Stomach smooth muscle (tissue), 2 donors: ENCODE data around the gene CARMIL3.
"Not testable (repeated sequence)": the region's sequence is repeated elsewhere in the genome, so short reads cannot be mapped to it uniquely, and the experiment has no call there.

ENCODE experiments used
- H3K27ac ChIP-seq: one replicate; pipeline ENCODE4 v1.7.0; 2013; ENCODE audit warnings: mild to moderate bottlenecking, low read length, inconsistent platforms
- H3K27me3 ChIP-seq, 2 donors: one replicate each; pipeline ENCODE4 v1.7.0; 2013; ENCODE audit warnings: low read length in 2 of 2; ENCODE audit not compliant: insufficient read depth in 2 of 2, control insufficient read depth in 1 of 2
- H3K36me3 ChIP-seq, 2 donors: one replicate each; pipeline ENCODE4 v1.7.0; 2013; ENCODE audit warnings: low read length in 2 of 2; ENCODE audit not compliant: control insufficient read depth in 2 of 2, insufficient read depth in 2 of 2
- H3K4me1 ChIP-seq: one replicate; pipeline ENCODE4 v1.7.0; 2013; ENCODE audit warnings: low read length; ENCODE audit not compliant: control insufficient read depth, insufficient read depth
- H3K4me3 ChIP-seq, 2 donors: one replicate each; pipeline ENCODE4 v1.7.0; 2013; ENCODE audit warnings: low read length in 2 of 2
- H3K9ac ChIP-seq, 2 donors: one replicate each; pipeline ENCODE4 v1.7.0; 2013; ENCODE audit warnings: low read length in 2 of 2, mild to moderate bottlenecking in 1 of 2
- H3K9me3 ChIP-seq, 2 donors: one replicate each; pipeline ENCODE4 v1.7.0; 2013; ENCODE audit warnings: low read length in 2 of 2; ENCODE audit not compliant: control insufficient read depth in 2 of 2
- donor health status: healthy.
- donor health status: Pancreatic carcinoma.

The CARMIL3 gene

DNA sequence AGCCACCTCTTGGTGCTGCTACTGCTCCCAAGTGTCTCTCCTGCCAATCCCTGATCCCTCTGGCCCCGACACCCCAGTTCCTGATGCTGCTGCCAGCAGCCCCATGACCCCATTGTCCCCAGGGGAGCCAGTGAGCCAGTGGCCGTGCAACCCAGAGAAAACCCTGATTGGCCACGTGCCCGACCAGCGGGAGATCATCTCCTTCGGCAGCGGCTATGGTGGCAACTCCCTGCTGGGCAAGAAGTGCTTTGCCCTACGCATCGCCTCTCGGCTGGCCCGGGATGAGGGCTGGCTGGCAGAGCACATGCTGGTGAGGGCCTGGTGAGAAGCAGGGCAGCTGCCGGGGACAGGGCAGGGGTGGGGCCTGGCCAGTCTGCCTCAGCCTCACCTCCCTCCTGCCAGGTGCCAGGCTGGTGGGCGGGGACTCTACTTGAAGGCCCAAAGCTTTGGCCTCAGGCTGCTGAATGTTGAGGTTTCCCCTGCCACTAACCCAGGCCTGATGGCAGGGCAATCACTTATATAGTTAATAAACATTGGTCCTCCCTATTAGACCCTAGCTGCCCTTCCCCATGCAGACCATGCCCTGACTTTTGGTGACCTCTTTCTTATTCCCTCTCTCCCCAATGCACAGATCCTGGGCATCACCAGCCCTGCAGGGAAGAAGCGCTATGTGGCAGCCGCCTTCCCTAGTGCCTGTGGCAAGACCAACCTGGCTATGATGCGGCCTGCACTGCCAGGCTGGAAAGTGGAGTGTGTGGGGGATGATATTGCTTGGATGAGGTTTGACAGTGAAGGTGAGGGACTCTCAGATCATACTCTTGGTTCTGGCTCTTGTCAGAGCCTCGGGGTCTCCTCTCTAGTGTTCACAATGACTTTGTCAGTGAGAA lies 47.4 kb downstream of the CARMIL3 start:
- Histone ChIP-seq H3K4me1 (peaks cover 10% of the 10 kb centered on the region), H3K9ac (no peak overlapping the region), H3K36me3 (peaks cover 0 to 2% of the 10 kb centered on the region in 2 donors), H3K27ac (no peak overlapping the region), H3K4me3 (no peak overlapping the region), H3K9me3 (no peaks in the 10 kb centered on the region), H3K27me3 (no peaks in the 10 kb centered on the region)

GRCh38 chr14:24100197-24100981 lies 48.6 kb downstream of the CARMIL3 start:
- Histone ChIP-seq H3K9me3 (no peaks in the 10 kb centered on the region), H3K9ac (no peak overlapping the region), H3K4me3 (no peak overlapping the region), H3K36me3 (peaks cover 0 to 2% of the 10 kb centered on the region in 2 donors), H3K4me1 (peaks cover 1% of the 10 kb centered on the region), H3K27me3 (no peaks in the 10 kb centered on the region), H3K27ac (no peak overlapping the region)

DNA sequence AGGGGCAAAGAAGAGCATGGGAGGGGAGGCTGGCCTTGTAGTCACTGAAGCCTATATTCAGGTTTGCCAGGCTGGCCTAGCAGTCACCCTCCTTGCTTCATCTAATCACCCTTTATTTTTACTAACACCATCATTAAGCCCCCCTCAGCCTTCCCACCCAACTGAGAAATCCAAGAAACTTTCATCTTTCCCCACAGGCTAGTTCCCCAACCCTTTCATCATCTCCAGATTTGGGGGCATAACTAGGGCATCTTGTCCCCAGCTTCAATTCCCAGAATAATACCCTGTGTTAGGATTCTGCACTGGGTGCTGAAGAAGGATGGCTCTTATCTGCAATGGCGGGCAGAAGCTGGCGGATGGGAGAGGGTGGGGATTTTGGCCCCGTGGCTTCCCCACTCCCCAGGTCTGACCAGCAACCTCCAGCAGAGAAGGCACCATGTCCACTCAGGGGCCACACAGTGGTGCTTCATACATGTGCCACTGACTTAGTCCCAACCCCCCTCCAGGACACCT lies 49.2 kb downstream of the CARMIL3 start:
- no peak overlapping the region for H3K27ac ChIP-seq
- peaks cover 0 to 2% of the 10 kb centered on the region in 2 donors for H3K36me3 ChIP-seq
- no peak overlapping the region for H3K9ac ChIP-seq
- H3K4me1 ChIP-seq: no peaks in the 10 kb centered on the region
- H3K4me3 ChIP-seq: no peak overlapping the region
- H3K9me3 ChIP-seq: no peaks in the 10 kb centered on the region
- no peaks in the 10 kb centered on the region for H3K27me3 ChIP-seq

- Histone ChIP-seq H3K9me3 (no peaks in the 10 kb centered on the region), H3K27me3 (no peaks in the 10 kb centered on the region), H3K4me1 (no peaks in the 10 kb centered on the region), H3K9ac (no peak overlapping the region), H3K4me3 (no peak overlapping the region), H3K27ac (no peak overlapping the region), H3K36me3 (peaks cover 0 to 2% of the 10 kb centered on the region in 2 donors)
These were observed 50.7 kb downstream of the CARMIL3 start for GRCh38 chr14:24102357-24103048.

DNA sequence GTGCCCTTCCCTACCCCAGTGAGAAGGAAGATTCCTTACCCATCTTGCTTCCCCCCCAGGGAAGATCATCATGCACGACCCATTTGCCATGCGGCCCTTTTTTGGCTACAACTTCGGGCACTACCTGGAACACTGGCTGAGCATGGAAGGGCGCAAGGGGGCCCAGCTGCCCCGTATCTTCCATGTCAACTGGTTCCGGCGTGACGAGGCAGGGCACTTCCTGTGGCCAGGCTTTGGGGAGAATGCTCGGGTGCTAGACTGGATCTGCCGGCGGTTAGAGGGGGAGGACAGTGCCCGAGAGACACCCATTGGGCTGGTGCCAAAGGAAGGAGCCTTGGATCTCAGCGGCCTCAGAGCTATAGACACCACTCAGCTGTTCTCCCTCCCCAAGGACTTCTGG lies 51.6 kb downstream of the CARMIL3 start:
- Histone ChIP-seq H3K4me3 (no peak overlapping the region), H3K27me3 (no peaks in the 10 kb centered on the region), H3K9ac (no peak overlapping the region), H3K9me3 (no peaks in the 10 kb centered on the region), H3K27ac (no peak overlapping the region), H3K36me3 (peaks cover 0 to 2% of the 10 kb centered on the region in 2 donors), H3K4me1 (no peaks in the 10 kb centered on the region)

DNA sequence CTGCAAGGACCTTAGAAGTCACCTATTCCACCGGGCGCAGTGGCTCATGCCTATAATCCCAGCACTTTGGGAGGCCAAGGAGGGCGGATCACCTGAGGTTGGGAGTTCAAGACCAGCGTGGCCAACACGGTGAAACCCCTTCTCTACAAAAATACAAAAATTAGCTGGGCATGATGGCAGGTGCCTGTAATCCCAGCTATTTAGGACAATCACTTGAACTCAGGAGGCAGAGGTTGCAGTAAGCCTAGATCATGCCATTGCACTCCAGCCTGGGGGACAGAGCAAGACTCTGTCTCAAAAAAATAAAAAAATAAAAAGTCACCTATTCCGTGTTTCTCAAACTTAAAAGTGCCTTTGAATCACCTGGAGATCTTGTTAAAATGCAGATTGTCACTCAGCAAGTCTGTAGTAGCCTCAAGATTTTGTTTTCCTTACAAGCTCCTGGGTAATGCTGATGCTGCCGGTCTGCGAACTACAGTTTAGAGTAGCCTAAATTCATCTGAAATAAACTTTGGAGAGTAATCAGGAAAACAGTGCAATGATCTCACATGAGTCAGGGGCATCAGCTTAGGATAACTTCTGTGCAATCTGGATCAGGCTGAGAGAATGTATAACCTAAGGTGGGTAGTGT lies 53.9 kb downstream of the CARMIL3 start:
- not testable (repeated sequence) for H3K4me1 ChIP-seq, H3K27me3 ChIP-seq, H3K27ac ChIP-seq, H3K36me3 ChIP-seq, H3K4me3 ChIP-seq, H3K9me3 ChIP-seq, H3K9ac ChIP-seq

DNA sequence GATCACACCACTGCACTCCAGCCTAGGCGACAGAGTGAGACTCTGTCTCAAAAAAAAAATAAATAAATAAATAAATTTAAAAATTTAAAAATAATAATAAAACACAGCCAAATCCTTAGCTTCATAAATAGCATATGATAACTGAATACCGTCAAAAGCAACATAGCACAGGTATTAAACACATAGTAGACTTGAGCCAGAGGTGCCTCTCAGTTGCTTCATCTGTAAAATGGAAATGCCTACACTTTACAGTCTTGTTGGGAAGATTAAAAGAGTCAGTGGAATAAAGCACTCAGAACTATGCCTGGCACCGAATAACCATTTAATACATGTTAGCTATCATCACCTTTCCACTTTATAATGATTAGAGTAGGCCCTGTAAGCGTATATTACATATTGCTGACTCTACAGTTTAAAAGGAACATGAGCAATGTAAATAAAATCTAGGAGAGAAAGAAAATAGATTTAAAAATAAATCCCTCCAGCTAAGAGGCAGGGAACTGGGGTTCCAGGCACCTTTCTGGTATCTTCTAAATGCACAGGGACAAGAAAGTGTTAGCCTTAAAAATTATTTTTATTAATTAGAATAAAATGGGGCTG lies 55.0 kb downstream of the CARMIL3 start:
- Histone ChIP-seq H3K27ac (no peak overlapping the region), H3K9me3 (no peaks in the 10 kb centered on the region), H3K27me3 (no peaks in the 10 kb centered on the region), H3K9ac (no peak overlapping the region), H3K36me3 (no peaks in the 10 kb centered on the region), H3K4me1 (peaks cover 5% of the 10 kb centered on the region), H3K4me3 (no peak overlapping the region)

- H3K36me3 ChIP-seq: no peaks in the 10 kb centered on the region
- H3K4me3 ChIP-seq: no peak overlapping the region
- peaks cover 5% of the 10 kb centered on the region for H3K4me1 ChIP-seq
- H3K27ac ChIP-seq: no peak overlapping the region
- peak overlapping the region in 1 of 2 donors; percentile 21 for H3K9ac ChIP-seq
- no peaks in the 10 kb centered on the region for H3K27me3 ChIP-seq
- no peaks in the 10 kb centered on the region for H3K9me3 ChIP-seq
These were observed 56.6 kb downstream of the CARMIL3 start for GRCh38 chr14:24108336-24108874.

DNA sequence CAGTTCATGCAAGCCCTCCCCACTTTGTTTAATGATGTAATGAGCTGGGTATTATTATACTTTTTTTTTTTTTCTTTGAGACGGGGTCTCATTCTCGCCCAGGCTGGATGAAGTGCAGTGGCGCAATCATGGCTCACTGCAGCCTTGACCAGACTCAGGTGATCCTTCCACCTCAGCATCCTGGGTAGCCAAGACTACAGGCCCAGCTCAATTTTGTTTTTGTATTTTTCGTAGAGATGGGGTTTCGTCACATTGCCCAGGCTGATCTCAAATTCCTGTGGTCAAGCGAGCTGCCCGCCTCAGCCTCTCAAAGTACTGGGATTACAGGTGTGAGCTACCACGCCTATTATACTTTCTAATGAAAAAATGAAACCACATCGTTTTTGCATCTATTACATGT lies 58.3 kb downstream of the CARMIL3 start:
- H3K9me3 ChIP-seq: no peaks in the 10 kb centered on the region

DNA sequence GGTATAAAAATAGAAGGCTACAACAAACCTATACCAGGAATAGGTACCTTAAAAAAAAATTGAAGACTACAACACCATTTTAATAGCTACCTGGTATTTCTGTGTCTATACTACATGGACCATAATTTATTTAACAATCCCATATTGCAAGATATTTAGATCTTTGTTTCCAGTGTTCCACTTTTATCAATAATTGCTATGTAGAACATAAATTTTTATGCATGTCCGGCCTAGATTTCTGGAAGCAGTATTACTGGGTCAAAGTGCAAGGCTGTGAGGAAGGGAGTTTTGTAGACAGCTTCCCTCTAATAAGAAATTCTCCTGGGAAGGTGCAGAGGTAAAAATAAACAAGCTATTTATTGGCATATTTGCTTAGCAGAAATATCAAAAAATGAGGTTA lies 58.7 kb downstream of the CARMIL3 start:
- Histone ChIP-seq H3K36me3 (no peaks in the 10 kb centered on the region), H3K27me3 (no peaks in the 10 kb centered on the region), H3K4me3 (no peak overlapping the region), H3K27ac (no peak overlapping the region), H3K9me3 (no peaks in the 10 kb centered on the region), H3K9ac (no peak overlapping the region), H3K4me1 (peaks cover 11% of the 10 kb centered on the region)

More for the DNA sequence above, 58.3 kb downstream of the CARMIL3 start:
- no peak overlapping the region for H3K9ac ChIP-seq
- no peaks in the 10 kb centered on the region for H3K27me3 ChIP-seq
- H3K4me3 ChIP-seq: no peak overlapping the region
- no peaks in the 10 kb centered on the region for H3K36me3 ChIP-seq
- H3K4me1 ChIP-seq: peaks cover 6% of the 10 kb centered on the region
- H3K27ac ChIP-seq: no peak overlapping the region
